ENCODE measurements around the gene MTMR6.

Gene MTMR6

GRCh38 chr13:25204863-25205262 is 82.4 kb downstream of the MTMR6 start:
- TF ChIP-seq, protein P1, sequence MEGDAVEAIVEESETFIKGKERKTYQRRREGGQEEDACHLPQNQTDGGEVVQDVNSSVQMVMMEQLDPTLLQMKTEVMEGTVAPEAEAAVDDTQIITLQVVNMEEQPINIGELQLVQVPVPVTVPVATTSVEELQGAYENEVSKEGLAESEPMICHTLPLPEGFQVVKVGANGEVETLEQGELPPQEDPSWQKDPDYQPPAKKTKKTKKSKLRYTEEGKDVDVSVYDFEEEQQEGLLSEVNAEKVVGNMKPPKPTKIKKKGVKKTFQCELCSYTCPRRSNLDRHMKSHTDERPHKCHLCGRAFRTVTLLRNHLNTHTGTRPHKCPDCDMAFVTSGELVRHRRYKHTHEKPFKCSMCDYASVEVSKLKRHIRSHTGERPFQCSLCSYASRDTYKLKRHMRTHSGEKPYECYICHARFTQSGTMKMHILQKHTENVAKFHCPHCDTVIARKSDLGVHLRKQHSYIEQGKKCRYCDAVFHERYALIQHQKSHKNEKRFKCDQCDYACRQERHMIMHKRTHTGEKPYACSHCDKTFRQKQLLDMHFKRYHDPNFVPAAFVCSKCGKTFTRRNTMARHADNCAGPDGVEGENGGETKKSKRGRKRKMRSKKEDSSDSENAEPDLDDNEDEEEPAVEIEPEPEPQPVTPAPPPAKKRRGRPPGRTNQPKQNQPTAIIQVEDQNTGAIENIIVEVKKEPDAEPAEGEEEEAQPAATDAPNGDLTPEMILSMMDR (conservative IDR thresholded peaks at IDR 0.05) = no peak
- no peak overlapping the region for H3K27ac ChIP-seq

GRCh38 chr13:25203127-25203740 is 84.1 kb downstream of the MTMR6 start:
- TF ChIP-seq, protein P1 (conservative IDR thresholded peaks at IDR 0.05) = no peak
- H3K27ac ChIP-seq = no peak overlapping the region

DNA sequence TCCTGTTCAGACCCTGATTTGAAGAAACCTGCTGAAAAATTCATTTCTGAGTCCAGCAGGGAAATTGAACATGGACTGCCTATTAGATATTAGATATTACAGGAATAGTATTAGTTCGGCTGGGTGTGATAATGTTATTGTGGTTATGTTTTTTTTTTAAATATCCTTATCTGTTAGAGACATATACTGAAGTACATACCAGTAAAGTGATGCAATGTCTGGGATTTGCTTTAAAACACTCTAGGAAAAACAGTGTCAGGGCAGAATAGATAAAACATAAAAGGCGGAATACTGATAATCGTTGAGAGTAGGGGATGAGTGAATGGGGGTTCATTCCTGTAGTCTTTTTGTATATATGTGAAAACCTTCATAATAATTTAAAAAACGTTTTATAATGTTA is 86.5 kb downstream of the MTMR6 start:
- no peak overlapping the region for H3K27ac ChIP-seq
- TF ChIP-seq, protein P1 (conservative IDR thresholded peaks at IDR 0.05) = no peak

DNA sequence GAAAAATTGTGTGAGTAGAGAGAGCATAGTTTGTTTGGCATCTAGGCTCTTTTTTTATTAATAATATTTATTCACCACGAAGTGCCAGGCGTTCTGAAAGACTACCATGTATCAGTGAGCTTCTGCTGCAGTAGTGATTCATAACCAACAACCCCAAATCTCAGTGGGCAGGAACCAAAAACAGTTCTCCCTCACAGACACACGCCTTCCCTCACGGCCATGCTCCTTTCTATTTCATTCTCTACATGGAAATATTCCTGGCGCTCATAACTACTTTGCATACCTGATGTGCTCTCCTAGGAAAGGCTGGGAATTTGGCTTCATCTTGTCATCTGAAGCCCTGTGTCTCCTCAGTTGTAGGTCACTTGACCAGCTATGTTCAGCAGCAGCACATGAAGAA is 88.6 kb downstream of the MTMR6 start:
- H3K27ac ChIP-seq = no peak overlapping the region
- TF ChIP-seq, protein P1 (conservative IDR thresholded peaks at IDR 0.05) = no peak

GRCh38 chr13:25196971-25197370 is 90.3 kb downstream of the MTMR6 start:
- no peak overlapping the region for H3K27ac ChIP-seq
- TF ChIP-seq, protein P1 (conservative IDR thresholded peaks at IDR 0.05) = no peak

Data from VCaP (cell line).